ENCODE results near the gene ANXA3.

Gene ANXA3

DNA sequence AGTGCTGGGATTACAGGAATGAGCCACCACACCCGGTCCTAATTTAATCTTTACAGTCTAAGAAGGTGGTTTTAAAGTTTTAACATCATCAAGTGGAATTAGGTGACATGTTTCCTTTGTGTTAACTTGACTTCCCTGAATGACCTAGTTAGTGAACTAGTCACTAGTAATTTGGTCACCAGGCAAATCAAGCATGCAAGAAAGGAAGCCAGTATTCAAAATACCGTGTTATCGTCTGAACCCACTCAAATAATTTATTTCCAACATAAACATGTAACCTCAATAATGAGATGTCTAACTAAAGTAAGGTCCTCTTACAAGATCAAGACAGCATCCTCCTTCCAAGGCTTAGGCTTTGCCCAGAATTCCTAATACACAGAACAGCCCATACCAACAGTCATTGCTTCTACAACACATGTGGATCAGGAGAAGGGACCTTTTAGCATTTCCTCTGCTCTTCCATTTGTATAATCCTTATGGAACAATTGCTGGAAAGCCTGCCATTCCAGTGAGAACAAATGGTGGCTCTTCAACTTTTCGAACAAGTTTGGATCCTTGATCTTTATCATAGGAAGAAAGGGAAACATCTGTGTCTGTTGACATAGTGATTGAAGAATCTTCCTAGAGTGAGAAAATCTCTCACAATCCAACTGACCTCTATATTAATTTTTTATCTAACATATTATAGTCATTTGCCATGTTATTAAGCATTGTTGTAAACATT, 97.2 kb downstream of the ANXA3 start:
- no peak for DNase-seq

DNA sequence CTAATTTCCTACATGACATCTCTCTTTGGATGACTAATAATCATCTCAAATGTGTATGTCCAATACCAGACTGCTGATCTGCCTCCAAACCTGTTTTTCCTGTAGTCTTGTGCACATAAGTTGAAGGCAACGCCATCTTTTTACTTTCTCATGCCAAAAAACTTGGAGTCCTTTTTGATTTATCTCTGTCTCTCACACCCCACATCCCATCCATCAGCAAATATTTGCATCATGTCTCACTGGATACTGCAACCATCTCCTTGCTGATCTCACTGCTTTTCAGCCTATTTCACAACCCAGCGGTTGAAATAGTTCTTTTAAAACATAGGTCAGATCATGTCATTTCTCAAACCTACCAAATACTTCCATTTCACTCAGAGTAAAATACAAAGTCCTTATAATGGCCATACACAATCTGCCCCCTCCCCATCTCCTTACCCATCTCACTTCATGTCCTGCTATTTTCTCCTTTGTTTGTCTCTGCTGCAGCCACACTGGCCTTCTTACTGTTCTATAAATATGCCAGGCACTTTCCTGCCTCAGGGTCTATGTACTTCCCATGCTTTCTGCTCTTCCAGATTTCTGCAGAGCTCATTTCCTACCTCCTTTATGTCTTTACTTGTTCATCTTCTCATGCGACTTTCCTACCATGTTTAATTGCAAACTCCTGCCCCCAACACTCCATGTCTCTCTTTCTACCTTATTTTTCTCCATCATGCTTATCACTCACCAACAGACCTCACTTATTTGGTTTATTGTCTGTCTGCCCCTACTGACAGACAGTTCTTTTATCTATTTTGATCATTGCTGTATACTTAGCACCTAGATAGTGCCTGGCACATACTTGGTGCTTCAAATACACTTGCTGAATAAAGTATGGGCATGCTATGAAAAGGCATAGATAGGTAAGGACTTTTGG, 98.8 kb downstream of the ANXA3 start:
- no peak for DNase-seq

GRCh38 chr4:78651250-78651860, 99.8 kb downstream of the ANXA3 start:
- DNase-seq: no peak

GRCh38 chr4:78652282-78652876, 100.8 kb downstream of the ANXA3 start:
- no peak for DNase-seq

GRCh38 chr4:78653655-78654054, 102.1 kb downstream of the ANXA3 start:
- no peak for DNase-seq

- no peak for DNase-seq
These were observed 103.2 kb downstream of the ANXA3 start for GRCh38 chr4:78654807-78655206.

- DNase-seq: no peak
These were observed 105.4 kb downstream of the ANXA3 start for GRCh38 chr4:78656968-78657445.

DNA sequence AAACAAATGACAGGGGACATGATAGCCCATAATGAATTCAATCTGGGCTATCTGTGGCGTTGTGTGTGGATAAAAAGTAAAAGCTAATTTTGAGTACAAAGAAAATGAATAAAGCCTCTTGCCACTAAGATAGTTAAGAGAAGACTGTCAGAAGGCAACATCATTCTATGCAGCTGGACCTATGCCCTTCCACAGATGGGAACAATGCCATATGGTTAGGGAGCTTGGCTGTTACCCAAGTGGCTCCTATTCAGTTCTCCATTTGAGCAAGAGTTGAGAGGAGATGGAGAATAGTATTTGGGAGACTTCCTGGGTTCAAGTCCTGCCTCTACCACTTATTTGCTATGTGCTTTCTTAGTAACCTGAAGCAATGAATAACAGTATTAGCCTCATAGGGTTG, 107.7 kb downstream of the ANXA3 start:
- no peak for DNase-seq

GRCh38 chr4:78659665-78660064, 108.1 kb downstream of the ANXA3 start:
- no peak for DNase-seq
